Hindlimb muscle (tissue), 1 donor: ENCODE measurements around the gene TYW5. TPM values are rescaled to one million over a fixed set of nuclear protein-coding genes. Genes with fewer than 3 reads are reported as not detected.
"Not testable (repeated sequence)": the region's sequence is repeated elsewhere in the genome, so short reads cannot be mapped to it uniquely, and the experiment has no call there.

Experiments used
- DNase-seq: peaks from one replicate; pipeline ENCODE4 v3.0.0-alpha.2; 2013
- polyA plus RNA-seq: library from polyadenylated mRNA; unstranded; fragments of 120-200 nt; gene quantifications from one replicate; pipeline ENCODE4 v1.2.1, GENCODE V29; 2013; ENCODE audit not compliant: insufficient read length

TYW5 gene
- polyA plus RNA-seq, 1 donor, result 8.1 TPM

DNA sequence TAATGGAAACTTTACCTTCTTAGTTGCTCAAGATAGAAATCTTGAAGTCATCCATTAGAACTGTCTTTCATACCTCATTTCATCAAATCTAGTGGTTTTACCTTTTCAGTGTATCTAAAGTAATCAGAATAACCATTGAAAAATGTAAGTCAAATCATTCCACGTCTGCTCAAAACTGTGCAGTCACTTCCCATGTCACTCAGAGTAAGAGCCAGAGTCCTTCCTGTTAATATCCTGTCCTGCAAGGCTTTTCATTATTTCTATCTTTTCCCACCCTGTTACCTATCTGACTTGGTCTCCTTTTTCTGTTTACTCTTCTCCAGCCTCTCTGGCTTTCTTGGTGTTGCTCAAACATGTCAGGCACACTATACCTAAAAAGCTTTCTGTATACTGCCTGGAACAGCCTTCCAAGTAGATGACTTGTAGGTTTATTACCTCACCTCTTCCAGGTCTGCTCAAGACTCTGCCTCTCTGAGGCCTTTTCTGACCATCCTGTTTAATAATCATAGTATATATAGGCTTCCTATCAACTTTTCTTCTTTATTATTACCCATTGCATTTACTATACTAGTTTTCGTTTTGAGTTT is 40.8 kb downstream of the TYW5 start:
- DNase-seq, result no peak

DNA sequence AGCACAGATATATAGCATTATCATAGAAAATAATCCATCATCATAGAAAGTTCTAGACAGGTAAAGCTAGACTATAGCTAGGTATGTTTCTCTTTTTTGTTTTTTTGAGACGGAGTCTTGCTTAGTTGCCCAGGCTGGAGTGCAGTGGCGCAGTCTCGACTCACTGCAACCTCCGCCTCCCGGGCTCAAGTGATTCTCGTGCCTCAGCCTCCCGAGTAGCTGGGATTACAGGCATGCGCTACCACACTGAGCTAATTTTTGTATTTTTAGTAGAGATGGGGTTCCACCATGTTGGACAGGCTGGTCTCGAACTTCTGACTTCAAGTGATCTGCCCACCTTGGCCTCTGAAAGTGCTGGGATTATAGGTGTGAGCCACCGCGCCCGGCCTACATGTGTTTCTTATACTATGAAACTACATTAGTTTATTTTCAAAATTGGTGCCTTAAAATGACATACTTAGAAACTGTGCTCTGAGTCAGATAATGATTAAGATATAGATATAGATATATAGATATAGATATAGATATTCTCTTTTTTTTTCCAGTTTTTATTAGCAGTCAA is 42.7 kb downstream of the TYW5 start:
- DNase-seq, result not testable (repeated sequence)

DNA sequence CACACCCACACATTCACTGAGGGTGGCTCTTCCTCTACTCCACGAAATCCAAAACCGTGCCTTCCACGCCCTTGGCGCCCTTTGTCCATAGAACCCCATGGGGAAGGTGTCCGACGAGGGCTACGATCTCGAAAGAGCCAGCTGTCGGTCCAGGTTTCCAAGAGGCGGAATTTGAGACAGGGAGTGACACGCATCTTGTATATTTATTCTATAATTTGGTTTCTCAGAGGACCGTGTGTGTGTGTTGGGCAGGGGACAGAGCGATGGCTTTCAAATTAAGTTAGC is 43.5 kb downstream of the TYW5 start:
- no peak for DNase-seq

DNA sequence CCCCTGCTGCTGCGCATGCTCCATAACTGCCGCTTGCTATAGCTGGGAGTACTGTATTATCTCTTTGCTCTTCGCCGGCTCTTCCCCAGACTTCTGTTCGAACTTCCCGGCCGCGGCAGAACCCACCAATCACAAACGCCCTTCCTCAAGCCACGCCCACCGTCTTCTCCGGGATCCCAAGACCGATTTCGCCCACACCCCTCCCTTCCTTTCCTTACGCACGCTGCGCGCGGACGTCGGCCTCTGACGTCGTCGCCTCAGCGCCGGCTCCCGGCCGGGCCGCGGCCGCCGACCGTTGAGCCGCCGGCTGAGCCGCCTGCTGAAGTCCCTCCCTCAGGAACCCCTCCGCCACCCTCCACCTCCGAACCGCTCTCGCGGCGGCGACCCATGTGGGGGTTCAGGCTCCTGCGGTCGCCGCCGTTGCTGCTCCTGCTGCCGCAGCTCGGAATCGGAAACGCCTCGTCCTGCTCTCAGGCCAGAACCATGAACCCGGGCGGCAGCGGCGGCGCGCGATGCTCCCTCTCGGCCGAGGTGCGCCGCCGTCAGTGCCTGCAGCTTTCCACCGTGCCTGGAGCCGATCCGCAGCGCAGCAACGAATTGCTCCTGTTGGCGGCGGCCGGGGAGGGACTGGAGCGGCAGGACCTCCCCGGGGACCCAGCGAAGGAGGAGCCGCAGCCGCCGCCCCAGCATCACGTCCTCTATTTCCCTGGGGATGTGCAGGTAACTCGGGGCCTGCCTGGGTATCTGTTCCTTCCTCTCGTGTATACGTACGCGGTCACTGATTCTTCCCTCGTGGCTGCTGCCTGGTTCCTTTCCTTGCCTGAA is 44.0 kb downstream of the TYW5 start, which contains the start of gene C2orf69:
C2orf69 (plus strand) TSS at position 242 of the 825 bp plus-strand sequence; CDS start at position 388, 146 bp downstream.
- peak; percentile 98 for DNase-seq

DNA sequence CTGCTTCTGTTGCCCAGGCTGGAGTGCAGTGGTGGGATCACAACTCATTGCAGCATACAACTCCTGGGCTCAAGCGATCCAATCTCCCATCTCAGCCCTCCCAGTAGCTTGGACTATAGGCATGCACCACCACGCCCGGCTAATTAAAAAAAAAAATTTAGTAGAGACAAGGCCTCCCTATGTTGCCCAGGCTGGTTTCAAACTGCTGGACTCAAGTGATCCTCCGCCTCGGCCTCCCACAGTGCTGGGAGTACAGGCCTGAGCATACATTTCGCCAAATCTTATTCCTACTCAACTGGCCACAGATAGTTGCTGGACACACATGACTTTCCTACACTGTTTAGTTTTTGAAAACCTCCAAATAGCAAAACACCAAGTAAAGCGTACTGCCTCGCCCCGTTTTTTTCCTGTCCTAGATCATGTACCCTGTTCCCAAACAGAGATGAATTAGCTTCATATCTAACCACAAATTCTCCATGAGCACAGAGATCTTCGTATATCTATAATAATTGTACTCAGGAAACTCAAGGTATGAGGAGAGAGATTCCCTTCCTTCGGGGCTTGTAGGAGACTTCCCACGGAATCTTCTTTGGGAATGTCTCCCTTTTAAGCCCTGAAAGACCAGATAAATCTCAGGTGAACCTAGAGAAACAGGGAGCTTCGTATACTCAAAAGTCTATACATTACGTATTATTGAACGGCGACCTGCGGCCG is 44.8 kb downstream of the TYW5 start:
- no peak for DNase-seq

DNA sequence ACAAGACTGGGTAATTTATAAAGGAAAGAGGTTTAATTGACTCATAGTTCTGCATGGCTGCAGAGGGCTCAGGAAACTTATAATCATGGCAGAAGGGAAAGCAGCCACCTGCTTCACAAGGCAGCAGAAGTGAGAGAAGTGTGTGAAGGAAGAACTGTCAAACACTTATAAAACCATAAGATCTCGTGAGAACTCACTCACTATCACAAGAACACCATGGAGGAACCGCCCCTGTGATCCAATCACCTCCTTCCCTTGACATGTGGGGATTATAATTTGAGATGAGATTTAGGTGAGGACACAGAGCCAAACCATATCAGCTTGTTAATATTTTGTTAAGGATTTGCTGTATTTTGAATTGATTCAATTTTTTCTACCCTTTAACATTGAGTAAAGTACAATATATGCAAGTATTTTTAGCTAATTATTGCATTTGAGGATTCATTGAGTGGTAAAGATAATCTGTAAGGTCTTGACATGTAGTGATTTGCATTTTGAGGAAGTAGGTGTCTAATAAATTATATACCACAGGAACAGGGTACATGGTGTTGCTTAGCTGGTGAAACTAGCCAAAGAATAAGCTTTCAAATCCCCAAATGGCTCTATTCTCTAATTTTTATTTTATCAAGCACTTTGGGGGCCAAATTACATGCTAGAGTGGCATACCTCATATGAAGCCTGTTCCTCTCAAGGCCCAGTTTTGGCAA is 48.1 kb downstream of the TYW5 start:
- no peak for DNase-seq

DNA sequence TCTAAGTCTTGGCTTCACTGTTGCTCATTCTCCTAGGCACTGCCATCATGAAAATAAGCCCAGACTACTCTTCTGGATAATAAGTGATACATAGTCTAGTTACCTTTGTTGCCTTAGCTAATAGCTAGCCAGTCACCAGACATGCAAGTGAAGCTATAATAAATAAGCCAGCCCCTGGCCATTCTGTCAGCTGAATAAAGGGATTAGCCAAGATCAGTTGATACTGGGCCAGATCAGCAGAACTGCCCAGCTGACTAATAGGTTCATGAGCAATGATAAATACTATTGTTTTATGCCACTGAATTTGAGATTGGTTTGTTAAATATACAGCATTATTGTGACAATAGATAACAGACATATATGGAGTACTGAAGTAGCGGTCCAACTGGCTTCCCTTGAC is 52.2 kb downstream of the TYW5 start:
- DNase-seq, result no peak

DNA sequence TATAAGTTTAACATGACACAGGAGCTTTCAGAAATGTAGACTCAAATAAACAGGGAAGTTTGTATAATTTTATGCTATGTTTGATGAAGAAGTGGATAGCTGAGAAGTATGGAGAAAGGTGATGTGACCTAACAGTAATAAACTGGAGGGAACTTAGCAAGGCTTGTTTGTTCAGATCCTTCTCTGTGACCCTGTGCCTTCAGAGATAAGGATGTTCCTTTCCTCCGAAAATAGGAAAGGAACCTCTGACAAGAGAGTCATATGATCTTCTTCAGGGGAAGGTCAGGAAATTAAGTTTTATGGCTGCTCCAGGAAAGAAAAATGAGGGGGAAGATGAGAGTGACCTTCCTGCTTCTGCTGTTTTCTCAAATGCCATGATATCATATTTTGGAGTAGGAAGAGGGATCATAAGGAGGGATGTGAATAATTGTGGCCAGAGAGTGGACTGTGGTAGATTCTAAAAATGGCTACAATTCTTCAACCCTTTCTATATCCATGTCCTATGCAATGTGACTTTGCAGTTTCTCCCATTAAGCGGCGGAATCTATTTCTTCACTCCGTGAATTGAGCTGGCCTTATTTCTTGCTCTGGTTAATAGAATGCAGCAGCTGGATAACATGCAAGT is 52.7 kb downstream of the TYW5 start:
- DNase-seq, result no peak

DNA sequence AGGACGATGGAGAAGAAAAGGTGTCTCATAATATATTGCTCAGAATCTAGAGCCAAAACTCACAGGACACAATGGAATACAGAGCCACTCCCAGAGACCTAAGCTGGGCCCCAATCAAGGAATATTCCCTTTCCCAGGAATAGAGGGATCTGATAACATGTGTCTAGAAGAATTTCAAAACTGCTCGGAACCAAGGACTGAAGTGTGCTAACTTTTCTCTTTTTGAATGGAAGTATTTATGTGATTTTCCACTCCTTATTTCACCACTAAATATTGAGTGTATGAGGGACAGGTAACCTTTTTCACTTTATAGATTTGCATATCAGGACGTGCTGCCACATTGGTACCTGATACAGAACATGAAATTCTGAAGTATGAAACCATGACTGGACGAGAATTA is 53.3 kb downstream of the TYW5 start:
- no peak for DNase-seq

DNA sequence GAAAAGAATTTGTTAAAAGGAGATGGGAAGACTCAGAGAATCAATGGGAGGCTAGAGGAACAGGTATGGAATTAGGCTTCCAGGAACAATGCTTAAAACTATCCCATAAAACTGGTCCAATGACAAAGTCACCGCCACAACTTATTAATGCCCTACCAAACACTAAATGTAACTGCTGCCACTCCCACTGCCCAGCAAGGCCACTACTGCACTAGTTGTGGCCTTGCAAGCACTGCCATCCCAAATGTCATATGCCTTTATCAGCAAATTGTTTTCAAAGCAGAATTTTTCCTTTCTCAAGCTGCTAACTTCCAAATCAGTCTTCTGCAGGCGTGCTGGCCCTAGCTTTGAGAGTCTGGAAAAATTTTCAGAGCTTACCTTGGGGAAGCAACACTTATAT is 58.7 kb downstream of the TYW5 start:
- DNase-seq, result no peak

DNA sequence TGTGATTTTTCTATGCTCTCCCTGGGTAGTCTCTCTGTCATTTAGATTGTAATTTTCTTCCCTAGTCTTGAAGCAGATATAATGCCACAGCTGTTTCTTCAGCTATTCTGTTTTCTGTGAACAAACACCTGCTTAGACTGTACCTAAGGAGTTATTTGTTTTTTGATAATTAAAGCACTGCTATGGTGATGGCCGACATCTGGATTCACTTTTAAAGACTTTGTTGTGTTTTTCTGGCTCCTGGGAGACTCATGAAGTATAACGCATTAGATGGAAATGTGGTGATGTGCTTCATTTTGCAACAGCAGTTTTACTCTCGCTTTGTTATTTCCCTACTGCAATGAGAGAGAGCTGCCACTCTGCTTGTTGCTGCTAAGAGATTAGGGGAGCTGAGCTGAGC is 59.9 kb downstream of the TYW5 start:
- no peak for DNase-seq

DNA sequence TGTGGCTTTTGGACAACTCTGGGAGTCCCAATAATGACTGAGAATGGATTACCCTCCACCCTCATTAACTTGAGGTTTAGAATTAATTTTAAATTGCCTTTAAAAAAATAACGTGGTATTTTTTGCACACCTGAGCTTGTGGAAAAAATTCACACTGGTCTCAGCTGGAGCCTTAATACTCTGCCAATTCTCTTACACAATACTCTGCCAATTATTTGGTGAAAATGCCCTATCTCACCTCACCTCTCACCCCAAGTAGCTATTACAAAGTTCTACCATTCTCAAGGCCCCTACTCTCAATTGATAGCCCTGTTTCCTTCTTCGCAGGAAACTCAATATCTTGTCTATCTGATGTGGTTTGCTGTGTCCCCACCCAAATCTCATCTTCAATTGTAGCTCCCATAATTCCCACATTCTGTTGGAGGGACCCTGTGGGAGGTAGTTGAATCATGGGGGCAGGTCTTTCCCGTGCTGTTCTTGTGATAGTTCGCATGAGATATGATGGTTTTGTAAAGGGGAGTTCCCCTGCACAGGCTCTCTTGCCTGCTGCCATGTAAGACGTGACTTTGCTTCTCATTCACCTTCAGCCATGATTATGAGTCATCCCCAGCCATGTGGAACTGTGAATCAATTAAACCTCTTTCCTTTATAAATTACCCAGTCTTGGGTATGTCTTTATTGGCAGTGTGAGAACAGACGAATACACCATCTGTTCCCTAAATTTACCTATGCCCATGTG is 71.6 kb downstream of the TYW5 start:
- no peak for DNase-seq

DNA sequence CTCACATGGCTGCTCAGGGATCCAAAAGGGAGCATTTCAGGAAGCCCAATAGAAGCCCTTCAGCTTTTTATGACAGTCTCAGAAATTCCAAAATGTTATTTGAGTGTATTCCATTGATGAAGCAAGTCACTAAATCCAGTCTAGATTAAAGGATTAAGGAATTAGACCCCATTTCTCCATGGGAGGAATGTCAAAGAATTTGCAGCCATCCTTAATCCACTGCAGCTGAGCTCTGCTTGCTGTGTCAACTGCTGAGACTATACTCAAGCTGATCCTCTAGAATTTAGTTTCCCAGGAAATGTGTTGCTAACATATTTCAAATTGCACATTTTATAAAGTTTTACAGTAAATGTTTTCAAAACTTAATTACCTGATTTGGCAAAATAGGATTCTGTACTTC is 72.6 kb downstream of the TYW5 start:
- no peak for DNase-seq

Other genes with a start within 250 kb of the TYW5 start
- gene FTCDNL1, start 104.3 kb downstream of the TYW5 start, polyA plus RNA-seq, result 2.0 TPM
- gene C2orf69, start 44.2 kb downstream of the TYW5 start, polyA plus RNA-seq, result 10.2 TPM
- gene MAIP1, start 91 bp upstream of the TYW5 start, polyA plus RNA-seq, result 20.1 TPM